ENCODE measurements around the gene SMURF2.

GRCh38 chr17:64658931-64659330 lies 3.2 kb downstream of the SMURF2 start:
- TF ChIP-seq, protein P1, sequence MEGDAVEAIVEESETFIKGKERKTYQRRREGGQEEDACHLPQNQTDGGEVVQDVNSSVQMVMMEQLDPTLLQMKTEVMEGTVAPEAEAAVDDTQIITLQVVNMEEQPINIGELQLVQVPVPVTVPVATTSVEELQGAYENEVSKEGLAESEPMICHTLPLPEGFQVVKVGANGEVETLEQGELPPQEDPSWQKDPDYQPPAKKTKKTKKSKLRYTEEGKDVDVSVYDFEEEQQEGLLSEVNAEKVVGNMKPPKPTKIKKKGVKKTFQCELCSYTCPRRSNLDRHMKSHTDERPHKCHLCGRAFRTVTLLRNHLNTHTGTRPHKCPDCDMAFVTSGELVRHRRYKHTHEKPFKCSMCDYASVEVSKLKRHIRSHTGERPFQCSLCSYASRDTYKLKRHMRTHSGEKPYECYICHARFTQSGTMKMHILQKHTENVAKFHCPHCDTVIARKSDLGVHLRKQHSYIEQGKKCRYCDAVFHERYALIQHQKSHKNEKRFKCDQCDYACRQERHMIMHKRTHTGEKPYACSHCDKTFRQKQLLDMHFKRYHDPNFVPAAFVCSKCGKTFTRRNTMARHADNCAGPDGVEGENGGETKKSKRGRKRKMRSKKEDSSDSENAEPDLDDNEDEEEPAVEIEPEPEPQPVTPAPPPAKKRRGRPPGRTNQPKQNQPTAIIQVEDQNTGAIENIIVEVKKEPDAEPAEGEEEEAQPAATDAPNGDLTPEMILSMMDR (IDR thresholded peaks at IDR 0.05), result no peak
- no peak for TF ChIP-seq POLR2A (IDR thresholded peaks at IDR 0.05)

Data from heart left ventricle (tissue), 13 donors.